HG03280 (cell line): ENCODE data around the gene MAP3K15.

Experiments
- ATAC-seq: cut with Tn5 transposase; IDR thresholded peaks from one replicate; pipeline ENCODE4 v1.9.1; 2021; ENCODE audit warnings: mild to moderate bottlenecking, moderate library complexity; ENCODE audit not compliant: unreplicated experiment

The MAP3K15 gene

GRCh38 chrX:19392703-19393102 lies 122.6 kb downstream of the MAP3K15 start:
- ATAC-seq: no peak

GRCh38 chrX:19392078-19392477 lies 123.2 kb downstream of the MAP3K15 start:
- no peak for ATAC-seq

- ATAC-seq: no peak
These were observed 126.0 kb downstream of the MAP3K15 start for GRCh38 chrX:19389227-19389845.

- no peak for ATAC-seq
These were observed 126.6 kb downstream of the MAP3K15 start for GRCh38 chrX:19388741-19389140.

- ATAC-seq: no peak
These were observed 127.1 kb downstream of the MAP3K15 start for GRCh38 chrX:19388064-19388679.

GRCh38 chrX:19386679-19387078 lies 128.6 kb downstream of the MAP3K15 start:
- ATAC-seq: no peak

- no peak for ATAC-seq
These were observed 132.7 kb downstream of the MAP3K15 start for GRCh38 chrX:19382555-19383145.

- no peak for ATAC-seq
These were observed 134.0 kb downstream of the MAP3K15 start for GRCh38 chrX:19381326-19381725.

GRCh38 chrX:19377799-19378198 lies 137.5 kb downstream of the MAP3K15 start:
- ATAC-seq: no peak

- no peak for ATAC-seq
These were observed 139.8 kb downstream of the MAP3K15 start for GRCh38 chrX:19375546-19375945.

GRCh38 chrX:19373351-19373891 lies 141.9 kb downstream of the MAP3K15 start:
- no peak for ATAC-seq

- no peak for ATAC-seq
These were observed 142.6 kb downstream of the MAP3K15 start for GRCh38 chrX:19372547-19373331.

- ATAC-seq: no peak
These were observed 143.2 kb downstream of the MAP3K15 start for GRCh38 chrX:19372170-19372546.

GRCh38 chrX:19370061-19370460 lies 145.2 kb downstream of the MAP3K15 start:
- ATAC-seq: no peak

- no peak for ATAC-seq
These were observed 146.7 kb downstream of the MAP3K15 start for GRCh38 chrX:19368576-19368975.

GRCh38 chrX:19361701-19362100 lies 153.6 kb downstream of the MAP3K15 start:
- no peak for ATAC-seq

- no peak for ATAC-seq
These were observed 154.4 kb downstream of the MAP3K15 start for GRCh38 chrX:19360903-19361302.

GRCh38 chrX:19358521-19358920 lies 156.8 kb downstream of the MAP3K15 start:
- no peak for ATAC-seq

- ATAC-seq: no peak
These were observed 160.7 kb downstream of the MAP3K15 start for GRCh38 chrX:19354625-19355024.

GRCh38 chrX:19350941-19351384 lies 164.3 kb downstream of the MAP3K15 start:
- peak; percentile 83 for ATAC-seq

- ATAC-seq: no peak
These were observed 166.0 kb downstream of the MAP3K15 start for GRCh38 chrX:19349264-19349663.
